CD4-positive, alpha-beta T cell (primary cell): ENCODE data around the gene TNIK. TPM values are rescaled to one million over a fixed set of nuclear protein-coding genes. Genes with fewer than 3 reads are reported as not detected.

Source experiments
- ATAC-seq: fragments of 200-7000 bp; cut with Tn5 transposase; one replicate; pipeline ENCODE4 v1.10.0; 2022; ENCODE audit warnings: mild to moderate bottlenecking; ENCODE audit not compliant: poor library complexity
- CTCF ChIA-PET: fragments of 350-600 bp; sonication (Branson Sonifier 250); formaldehyde crosslinking; loops from one replicate; lab custom pipeline; 2021; ENCODE audit warnings: antibody characterized with exemption, inconsistent platforms; lab: Charles Lee
- POLR2A ChIA-PET: fragments of 350-600 bp; sonication (Branson Sonifier 250); formaldehyde crosslinking; loops from one replicate; lab custom pipeline; 2021; ENCODE audit warnings: antibody characterized with exemption, inconsistent platforms; lab: Charles Lee
- DNase-seq, 14 experiments: peaks; one replicate each; pipeline ENCODE4 v3.0.0-alpha.2; 2013 to 2020; ENCODE audit warnings: mixed read lengths in 2 of 14
- H3K27ac ChIP-seq, 2 donors: one replicate each; pipeline versions ENCODE4 v1.5.1 to v1.7.0; 2013; ENCODE audit warnings: low read length in 2 of 2, low read depth in 1 of 2, mild to moderate bottlenecking in 1 of 2
- H3K27me3 ChIP-seq, 2 experiments: 1 replicate in 1 of 2; 2 replicates in 1 of 2; pipeline versions ENCODE4 v1.6.1 to v1.7.0; 2013; ENCODE audit warnings: low read length in 2 of 2, control low read depth in 1 of 2, mild to moderate bottlenecking in 1 of 2, moderate library complexity in 1 of 2; ENCODE audit not compliant: insufficient read depth in 2 of 2, control insufficient read depth in 1 of 2
- H3K36me3 ChIP-seq: one replicate; pipeline ENCODE4 v1.6.1; 2013; ENCODE audit warnings: low read length, control low read depth; ENCODE audit not compliant: insufficient read depth
- H3K4me1 ChIP-seq: one replicate; pipeline ENCODE4 v1.6.1; 2013; ENCODE audit warnings: low read length, control low read depth; ENCODE audit not compliant: insufficient read depth
- H3K4me3 ChIP-seq: one replicate; pipeline ENCODE4 v1.5.1; 2013; ENCODE audit warnings: mild to moderate bottlenecking, low read length, moderate library complexity
- H3K9me3 ChIP-seq, 2 experiments: 1 replicate in 1 of 2; 2 replicates in 1 of 2; pipeline versions ENCODE4 v1.6.1 to v1.7.0; 2013; ENCODE audit warnings: low read length in 2 of 2, mild to moderate bottlenecking in 2 of 2, control low read depth in 1 of 2, moderate library complexity in 1 of 2; ENCODE audit not compliant: control insufficient read depth in 1 of 2, insufficient read depth in 1 of 2
- H3K27ac Mint-ChIP-seq: one replicate; pipeline ENCODE4 v1.8.0; 2020; ENCODE audit warnings: mixed read lengths
- H3K27me3 Mint-ChIP-seq: one replicate; pipeline ENCODE4 v1.8.0; 2021; ENCODE audit warnings: mixed read lengths
- H3K36me3 Mint-ChIP-seq: one replicate; pipeline ENCODE4 v1.8.0; 2021; ENCODE audit warnings: low read depth, mixed read lengths
- H3K4me1 Mint-ChIP-seq: one replicate; pipeline ENCODE4 v1.8.0; 2021; ENCODE audit warnings: low read depth, mixed read lengths
- H3K4me3 Mint-ChIP-seq: one replicate; pipeline ENCODE4 v1.8.0; 2020; ENCODE audit warnings: mild to moderate bottlenecking, mixed read lengths
- H3K9me3 Mint-ChIP-seq: one replicate; pipeline ENCODE4 v1.8.0; 2020; ENCODE audit warnings: mixed read lengths
- CTCF ChIP-seq: fragments of 200-600 bp; IDR thresholded peaks from one replicate; pipeline ENCODE4 v1.8.0; 2022; ENCODE audit warnings: antibody characterized with exemption, mild to moderate bottlenecking
- intact Hi-C, 2 experiments: fragments of 100-400 bp; cut with DNase I in 1 of 2; cut with micrococcal nuclease in 1 of 2; formaldehyde crosslinking; loops; one replicate each; pipeline versions ENCODE4 v1.15.1 to v1.9.0; 2023 to 2025; cut with DNase I, micrococcal nuclease
- total RNA-seq, 174 experiments: library from RNA in 2 of 174; stranded (reverse) in 2 of 174; gene quantifications; one replicate each; pipeline ENCODE4 v1.2.3 and lab custom pipeline; 2021 to 2026

The TNIK gene
- total RNA-seq, 2 experiments from 2014 or later: 71.0 to 78.3 TPM

- H3K4me3 ChIP-seq: no peak overlapping the region
- no peaks in the 10 kb centered on the region for H3K36me3 ChIP-seq
- no peak for TF ChIP-seq CTCF
- no peaks in the 10 kb centered on the region for H3K27me3 Mint-ChIP-seq
- peak overlapping the region; percentile 21 for H3K27ac Mint-ChIP-seq
- ChIA-PET POLR2A (no interaction called here), CTCF (interaction anchor here (1.4 kb wide), 1 partner anchor 9 kb away, joined by 3 read pairs; no protein-coding TSS in a partner anchor)
- DNase-seq: no peak
- H3K4me1 ChIP-seq: peaks cover 23% of the 10 kb centered on the region
- no peak for ATAC-seq
- no peaks in the 10 kb centered on the region for H3K9me3 ChIP-seq
- H3K4me3 Mint-ChIP-seq: no peak overlapping the region
- H3K27ac ChIP-seq: no peak overlapping the region
- H3K9me3 Mint-ChIP-seq: no peaks in the 10 kb centered on the region
- peaks cover 85% of the 10 kb centered on the region for H3K4me1 Mint-ChIP-seq
- peaks cover 32% of the 10 kb centered on the region for H3K36me3 Mint-ChIP-seq
- no peaks in the 10 kb centered on the region for H3K27me3 ChIP-seq
- intact Hi-C loops: no loop called here
These were observed 52.4 kb downstream of the TNIK start for GRCh38 chr3:171407759-171408158.

- Mint-ChIP-seq H3K4me3 (no peak overlapping the region), H3K9me3 (no peaks in the 10 kb centered on the region), H3K4me1 (peaks cover 89% of the 10 kb centered on the region), H3K27ac (no peak overlapping the region), H3K36me3 (peaks cover 28% of the 10 kb centered on the region), H3K27me3 (no peaks in the 10 kb centered on the region)
- intact Hi-C loops: no loop called here
- H3K9me3 ChIP-seq: no peaks in the 10 kb centered on the region
- no peaks in the 10 kb centered on the region for H3K27me3 ChIP-seq
- ChIA-PET POLR2A (no interaction called here), CTCF (no interaction called here)
- TF ChIP-seq CTCF: no peak
- H3K4me1 ChIP-seq: peaks cover 14% of the 10 kb centered on the region
- no peak for DNase-seq
- no peak overlapping the region for H3K27ac ChIP-seq
- no peak for ATAC-seq
- no peaks in the 10 kb centered on the region for H3K36me3 ChIP-seq
- no peak overlapping the region for H3K4me3 ChIP-seq
These were observed 55.7 kb downstream of the TNIK start for GRCh38 chr3:171404376-171404967.

- Mint-ChIP-seq H3K9me3 (no peaks in the 10 kb centered on the region), H3K4me1 (peaks cover 85% of the 10 kb centered on the region), H3K36me3 (peaks cover 13% of the 10 kb centered on the region), H3K27me3 (no peaks in the 10 kb centered on the region), H3K4me3 (no peak overlapping the region), H3K27ac (no peak overlapping the region)
- Histone ChIP-seq H3K9me3 (no peaks in the 10 kb centered on the region), H3K27me3 (no peaks in the 10 kb centered on the region), H3K4me1 (peaks cover 14% of the 10 kb centered on the region), H3K4me3 (no peak overlapping the region), H3K36me3 (no peaks in the 10 kb centered on the region), H3K27ac (no peak overlapping the region)
- no peak for TF ChIP-seq CTCF
- DNase-seq (no peak), ATAC-seq (no peak)
- intact Hi-C loops: no loop called here
- POLR2A ChIA-PET: no interaction called here
- CTCF ChIA-PET: interaction anchor here (1.9 kb wide), 1 partner anchor 10 kb away, joined by 4 read pairs; no protein-coding TSS in a partner anchor
These were observed 57.9 kb downstream of the TNIK start for GRCh38 chr3:171402281-171402680.
